ENCODE data around the gene SUMO2.

GRCh38 chr17:75207760-75208159 is 25.0 kb upstream of the SUMO2 start:
- TF ChIP-seq POLR2A (IDR thresholded peaks at IDR 0.05; ENCODE audit: low read depth, low read length) (no peak), POLR2AphosphoS5 (IDR thresholded peaks at IDR 0.05; ENCODE audit: low read depth, low read length) (no peak), TAF1 (IDR thresholded peaks at IDR 0.05; ENCODE audit: low read depth, low read length) (no peak), SPI1 (IDR thresholded peaks at IDR 0.05; ENCODE audit: low read depth, low read length) (no peak), POU2F2 (IDR thresholded peaks at IDR 0.05; ENCODE audit: low read depth, low read length) (no peak), PAX5 (IDR thresholded peaks at IDR 0.05; ENCODE audit: insufficient read depth, low read length, severe bottlenecking) (no peak)
